Heart right ventricle (tissue), 16 donors: ENCODE measurements around the gene MICA. TPM values are rescaled to one million over a fixed set of nuclear protein-coding genes. Genes with fewer than 3 reads are reported as not detected.

ENCODE experiments used
- ATAC-seq, 8 donors: fragments of 200-7000 bp; cut with Tn5 transposase; one replicate each; pipeline ENCODE4 v1.9.1; 2020; ENCODE audit warnings: mild to moderate bottlenecking in 8 of 8, moderate library complexity in 8 of 8, moderate number of reproducible peaks in 1 of 8
- DNase-seq, 2 donors: peaks; one replicate each; pipeline ENCODE4 v3.0.0-alpha.2; 2020
- H3K27ac ChIP-seq, 10 donors: fragments of 200-600 bp; sonication (generic) in 2 of 10; one replicate each; pipeline versions ENCODE4 v1.5.0 to v1.8.0; 2020 to 2022; ENCODE audit warnings: mild to moderate bottlenecking in 3 of 10
- H3K27me3 ChIP-seq, 7 donors: fragments of 200-600 bp; one replicate each; pipeline ENCODE4 v1.8.0; 2021 to 2022; ENCODE audit warnings: mild to moderate bottlenecking in 2 of 7
- H3K36me3 ChIP-seq, 9 donors: fragments of 200-600 bp; sonication (generic) in 1 of 9; one replicate each; pipeline versions ENCODE4 v1.5.0 to v1.8.0; 2020 to 2022; ENCODE audit warnings: mild to moderate bottlenecking in 2 of 9
- H3K4me1 ChIP-seq, 9 donors: fragments of 200-600 bp; sonication (generic) in 1 of 9; one replicate each; pipeline versions ENCODE4 v1.5.0 to v1.8.0; 2020 to 2022; ENCODE audit warnings: mild to moderate bottlenecking in 4 of 9
- H3K4me3 ChIP-seq, 10 donors: fragments of 200-600 bp; sonication (generic) in 2 of 10; one replicate each; pipeline versions ENCODE4 v1.5.0 to v1.8.0; 2020 to 2022; ENCODE audit warnings: mild to moderate bottlenecking in 7 of 10, moderate library complexity in 2 of 10
- H3K9me3 ChIP-seq, 11 donors: fragments of 200-600 bp in 10 of 11; sonication (generic) in 2 of 11; one replicate each; pipeline versions ENCODE4 v1.5.0 to v1.8.0; 2013 to 2022; ENCODE audit warnings: mild to moderate bottlenecking in 2 of 11, control low read depth in 1 of 11, moderate library complexity in 1 of 11
- CTCF ChIP-seq, 9 donors: fragments of 200-600 bp; sonication (generic) in 2 of 9; IDR thresholded peaks; one replicate each; pipeline versions ENCODE4 v1.5.0 to v1.8.0; 2021 to 2022; ENCODE audit warnings: antibody characterized with exemption in 9 of 9, mild to moderate bottlenecking in 5 of 9, moderate library complexity in 1 of 9
- WGBS, 2 donors: extraction: QIAGEN DNeasy Blood & Tissue Kit; methylation state at CpG; one replicate each; pipeline ENCODE4 v1.1.7; 2013; ENCODE audit warnings: inconsistent platforms in 1 of 2; 5-methylcytosine and 5-hydroxymethylcytosine counted together
- intact Hi-C, 10 donors: fragments of 100-400 bp; cut with DNase I; formaldehyde crosslinking; loops; one replicate each; pipeline versions ENCODE4 v1.11.1 to v1.14.2; 2022
- polyA plus RNA-seq, 2 donors: library from polyadenylated mRNA; stranded (reverse); fragments of 200-250 nt; gene quantifications; one replicate each; pipeline ENCODE4 v1.2.3, GENCODE V29; 2013
- total RNA-seq, 10 donors: library from RNA; stranded (reverse); fragmentation: NEBNext Ultra II Directional in 3 of 10; extraction: Animal tissue kit (Norgen Biotek cat#: 25700) in 3 of 10; gene quantifications; one replicate each; pipeline versions ENCODE4 v1.2.1 to v1.2.4, GENCODE V29; 2021 to 2023
- donor health status: Arrhythmogenic right ventricular cardiomyopathy.
- donor health status: ischemic (EF 13 %, LVEDD 7.1; RV severe dilation, severe dysfunction).
- donor health status: healthy with polysubstance abuse.
- donor health status: DM: no; HTN: yes; CAD: no.
- donor health status: DM: no; HTN: no; CAD: no.
- donor health status: ischemic (EF 25% LVEDD 6.9; RV normal size, moderate dysfunction).
- donor health status: ischemic (EF 25% LVEDD 5.7; RV mildly dilated, moderate dysfunction).
- donor health status: healthy.
- donor health status: DM: yes; HTN: yes; CAD: no.
- donor health status: Ischemic cardiomyopathy.
- donor health status: ischemic (EF 35%, LVEDD 5.7; RV mildly dilated, moderate dysfunction).
- donor health status: nonischemic (EF 11% LVEDD 7.7; RV severe dilation, severe dysfunction).
- donor health status: DM: yes; HTN: yes; CAD: no.
- donor health status: PGD.
- donor health status: ischemic (EF 29% LVEDD 5.4; RV normal size, mild dysfunction).
- donor health status: nonischemic (EF 23%, LVEDD 6.1; RV moderate dilation, normal function).

MICA gene
- total and polyA plus RNA-seq, 12 donors = 3.2 to 36.0 (median 9.1) TPM

GRCh38 chr6:31355583-31355948, 47.8 kb upstream of the MICA start:
- peaks cover 0 to 34% (median 0%) of the 10 kb centered on the region in 9 donors for H3K36me3 ChIP-seq
- H3K27ac ChIP-seq = peak overlapping the region in 5 of 10 donors; percentile 19 to 99 (median 92)
- WGBS, 2 donors = 51 to 67% methylated on average over 5 of the region's 5 CpGs
- no peak for ATAC-seq
- peaks cover 0 to 48% (median 16%) of the 10 kb centered on the region in 9 donors for H3K4me1 ChIP-seq
- no peak for DNase-seq
- H3K9me3 ChIP-seq = no peaks in the 10 kb centered on the region
- peak overlapping the region; percentile 57 to 98 (median 74) for H3K4me3 ChIP-seq
- H3K27me3 ChIP-seq = peaks cover 0 to 11% (median 0%) of the 10 kb centered on the region in 7 donors
- intact Hi-C loops = loop anchor here in 3 of 10 donors (2.0 to 5.0 kb wide), 3 partner anchors 79 to 87 kb away; partner anchors contain the start of gene HLA-C (in 1 of the 3)
- no peak for TF ChIP-seq CTCF (IDR thresholded peaks at IDR 0.05)

GRCh38 chr6:31356216-31356945, 47.0 kb upstream of the MICA start:
- peak overlapping the region in 9 of 10 donors; percentile 79 to 99 (median 90) for H3K27ac ChIP-seq

GRCh38 chr6:31356946-31357466, 46.4 kb upstream of the MICA start, which contains the start of gene HLA-B:
Gene HLA-B (minus strand): TSS chr6:31357179. CDS start chr6:31357158, 21 bp downstream.
- Histone ChIP-seq H3K36me3 (peaks cover 0 to 34% (median 0%) of the 10 kb centered on the region in 9 donors), H3K9me3 (no peaks in the 10 kb centered on the region), H3K27ac (peak within 1 kb of the TSS in 9 of 10 donors; percentile 79 to 99 (median 90)), H3K4me1 (peaks cover 0 to 48% (median 16%) of the 10 kb centered on the region in 9 donors), H3K4me3 (peak within 1 kb of the TSS; percentile 57 to 98 (median 74)), H3K27me3 (peaks cover 0 to 23% (median 0%) of the 10 kb centered on the region in 7 donors)
- intact Hi-C loops = loop anchor here in 2 of 10 donors (2.0 to 5.0 kb wide), 3 partner anchors 84 to 160 kb away; partner anchors contain the start of gene HLA-C (in 2 of the 2)
- DNase-seq = peak; percentile 88 to 94
- 0 to 1% methylated on average over 33 to 39 of the region's 39 CpGs for WGBS, 2 donors
- peak; percentile 96 to 98 (median 97) for ATAC-seq
- no peak for TF ChIP-seq CTCF (IDR thresholded peaks at IDR 0.05)

More at GRCh38 chr6:31356216-31356945, 47.0 kb upstream of the MICA start:
- peaks cover 0 to 18% (median 0%) of the 10 kb centered on the region in 7 donors for H3K27me3 ChIP-seq
- peak in 1 of 9 donors; percentile 12 for TF ChIP-seq CTCF (IDR thresholded peaks at IDR 0.05)
- peak overlapping the region; percentile 57 to 98 (median 74) for H3K4me3 ChIP-seq
- H3K9me3 ChIP-seq = no peaks in the 10 kb centered on the region
- DNase-seq = peak; percentile 59 to 60
- peak; percentile 40 to 80 (median 56) for ATAC-seq
- H3K36me3 ChIP-seq = peaks cover 0 to 34% (median 0%) of the 10 kb centered on the region in 9 donors
- WGBS, 2 donors = 4 to 8% methylated on average over 76 to 77 of the region's 83 CpGs
- peaks cover 0 to 48% (median 16%) of the 10 kb centered on the region in 9 donors for H3K4me1 ChIP-seq
- intact Hi-C loops = loop anchor here in 2 of 10 donors (2.0 to 5.0 kb wide), 3 partner anchors 84 to 160 kb away; partner anchors contain the start of gene HLA-C (in 2 of the 2)

- no peaks in the 10 kb centered on the region for H3K9me3 ChIP-seq
- H3K36me3 ChIP-seq = peaks cover 0 to 32% (median 0%) of the 10 kb centered on the region in 9 donors
- DNase-seq (no peak), ATAC-seq (peak in 3 of 8 donors; percentile 29 to 55 (median 30))
- H3K4me1 ChIP-seq = peaks cover 0 to 47% (median 16%) of the 10 kb centered on the region in 9 donors
- intact Hi-C loops = loop anchor here in 2 of 10 donors (2.0 to 5.0 kb wide), 3 partner anchors 85 to 161 kb away; partner anchors contain the start of gene HLA-C (in 2 of the 2)
- H3K27ac ChIP-seq = peak overlapping the region in 6 of 10 donors; percentile 86 to 99 (median 92)
- peak overlapping the region in 9 of 10 donors; percentile 17 to 98 (median 68) for H3K4me3 ChIP-seq
- H3K27me3 ChIP-seq = peaks cover 0 to 32% (median 4%) of the 10 kb centered on the region in 7 donors
- 33 to 38% methylated on average over 6 of the region's 6 CpGs for WGBS, 2 donors
- TF ChIP-seq CTCF (IDR thresholded peaks at IDR 0.05) = no peak
These were observed 45.5 kb upstream of the MICA start for GRCh38 chr6:31357886-31358285.
